UCSD-AML1 (cell line): ENCODE data around the gene BDKRB1.

Experiments used
- DNase-seq: peaks from one replicate; lab custom pipeline; 2025; ENCODE audit not compliant: unreplicated experiment; lab: John Stamatoyannopoulos, UW

BDKRB1 gene

DNA sequence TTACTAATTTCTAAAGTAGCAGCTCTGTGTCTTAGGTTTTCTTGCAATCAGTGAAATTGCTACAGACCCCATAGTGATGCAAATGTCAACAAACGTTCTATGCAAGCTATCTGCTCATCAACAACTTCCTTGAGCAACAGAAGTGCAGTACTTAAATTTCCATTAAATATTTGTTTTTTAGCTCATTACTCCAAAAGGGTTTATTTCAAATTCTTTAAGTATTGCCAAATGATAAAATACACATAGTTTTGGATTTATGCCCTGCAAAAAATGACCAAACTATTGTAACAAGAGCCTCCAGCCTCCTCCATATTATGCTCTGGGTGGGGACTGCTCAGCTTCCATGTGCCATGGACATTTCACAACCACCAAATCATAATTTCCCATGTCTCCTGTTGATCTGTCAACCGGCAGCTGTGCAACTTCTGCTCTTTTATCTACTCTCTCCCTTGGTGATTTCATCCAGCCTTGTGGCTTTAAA is 4.4 kb downstream of the BDKRB1 start:
- no peak for DNase-seq

DNA sequence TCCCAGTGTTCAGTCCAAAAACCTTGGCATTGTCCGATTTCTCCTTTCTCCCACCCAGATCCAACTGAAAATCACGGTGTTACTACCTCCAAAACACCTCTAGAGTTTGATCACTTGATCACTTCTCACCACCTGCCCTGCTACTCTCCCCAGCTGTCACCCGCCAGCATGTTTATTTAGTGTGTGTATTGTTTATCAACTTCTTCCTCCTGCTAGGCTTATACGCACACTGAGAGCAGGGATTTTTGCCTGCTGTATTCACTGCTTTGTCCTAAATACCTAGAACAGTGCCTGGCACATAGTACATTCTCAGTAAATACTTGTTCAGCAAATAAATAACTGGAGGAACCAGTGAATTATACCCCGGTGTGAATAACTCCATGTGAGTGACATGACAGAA is 5.0 kb downstream of the BDKRB1 start:
- DNase-seq: no peak

DNA sequence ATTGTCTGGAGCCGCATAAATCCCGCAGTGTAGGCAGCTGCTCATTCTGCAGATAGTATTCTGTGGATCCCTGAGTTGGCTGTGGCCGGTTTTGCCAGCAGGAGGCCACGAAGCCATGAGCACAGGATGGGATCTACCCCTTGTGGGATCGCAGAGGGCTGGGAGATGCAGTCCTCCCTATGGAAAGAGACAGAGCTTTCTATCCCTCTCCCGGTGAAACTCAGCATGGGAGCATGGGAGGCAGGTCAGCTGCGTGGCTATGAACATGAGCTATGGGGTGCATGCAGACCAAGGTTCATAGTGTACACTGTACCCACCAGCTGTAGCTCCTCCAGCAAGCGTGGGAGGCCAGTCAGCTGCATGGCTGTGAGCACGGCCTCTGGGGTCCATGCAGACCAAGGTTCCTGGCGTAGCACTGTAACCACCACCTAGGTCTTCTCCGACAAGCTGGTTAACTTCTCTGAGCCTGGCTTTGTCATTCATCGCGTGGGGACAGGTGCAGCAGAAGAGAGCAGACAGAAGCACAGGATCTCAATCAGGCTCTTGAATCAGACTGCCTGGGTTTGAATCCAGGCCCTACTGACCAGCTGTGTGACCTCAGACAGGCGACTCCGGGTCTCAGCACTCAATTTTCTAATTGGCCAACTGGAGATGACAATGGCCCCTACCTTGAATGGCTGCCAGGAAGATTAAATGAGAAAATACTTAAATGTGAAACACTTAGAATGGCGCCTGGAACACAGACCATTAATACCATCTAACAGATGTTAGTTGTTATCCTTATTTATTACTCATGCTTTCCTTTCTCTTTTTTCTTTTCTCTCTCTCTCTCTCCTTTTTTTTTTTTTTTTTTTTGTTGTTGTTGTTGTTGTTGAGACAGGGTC is 6.0 kb downstream of the BDKRB1 start:
- no peak for DNase-seq

DNA sequence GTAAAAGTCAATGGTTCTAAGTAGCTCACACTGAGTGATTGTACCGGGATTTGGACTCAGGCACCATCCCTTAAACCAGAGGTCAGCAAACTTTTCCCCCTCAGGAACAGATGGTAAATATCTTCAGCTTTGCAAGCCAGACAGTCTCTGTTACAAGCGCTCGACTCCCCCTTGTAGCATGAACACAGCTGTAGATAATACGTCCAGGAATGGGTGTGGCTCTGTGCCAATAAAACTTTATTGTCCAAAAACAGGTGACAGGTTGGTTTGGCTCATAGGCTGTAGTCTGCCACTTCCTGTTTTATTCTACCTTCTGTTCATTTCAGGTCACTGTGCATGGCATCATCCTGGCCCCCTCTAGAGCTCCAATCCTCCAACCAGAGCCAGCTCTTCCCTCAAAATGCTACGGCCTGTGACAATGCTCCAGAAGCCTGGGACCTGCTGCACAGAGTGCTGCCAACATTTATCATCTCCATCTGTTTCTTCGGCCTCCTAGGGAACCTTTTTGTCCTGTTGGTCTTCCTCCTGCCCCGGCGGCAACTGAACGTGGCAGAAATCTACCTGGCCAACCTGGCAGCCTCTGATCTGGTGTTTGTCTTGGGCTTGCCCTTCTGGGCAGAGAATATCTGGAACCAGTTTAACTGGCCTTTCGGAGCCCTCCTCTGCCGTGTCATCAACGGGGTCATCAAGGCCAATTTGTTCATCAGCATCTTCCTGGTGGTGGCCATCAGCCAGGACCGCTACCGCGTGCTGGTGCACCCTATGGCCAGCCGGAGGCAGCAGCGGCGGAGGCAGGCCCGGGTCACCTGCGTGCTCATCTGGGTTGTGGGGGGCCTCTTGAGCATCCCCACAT is 7.6 kb downstream of the BDKRB1 start:
- DNase-seq: no peak

DNA sequence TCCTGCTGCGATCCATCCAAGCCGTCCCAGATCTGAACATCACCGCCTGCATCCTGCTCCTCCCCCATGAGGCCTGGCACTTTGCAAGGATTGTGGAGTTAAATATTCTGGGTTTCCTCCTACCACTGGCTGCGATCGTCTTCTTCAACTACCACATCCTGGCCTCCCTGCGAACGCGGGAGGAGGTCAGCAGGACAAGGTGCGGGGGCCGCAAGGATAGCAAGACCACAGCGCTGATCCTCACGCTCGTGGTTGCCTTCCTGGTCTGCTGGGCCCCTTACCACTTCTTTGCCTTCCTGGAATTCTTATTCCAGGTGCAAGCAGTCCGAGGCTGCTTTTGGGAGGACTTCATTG is 8.2 kb downstream of the BDKRB1 start:
- no peak for DNase-seq

DNA sequence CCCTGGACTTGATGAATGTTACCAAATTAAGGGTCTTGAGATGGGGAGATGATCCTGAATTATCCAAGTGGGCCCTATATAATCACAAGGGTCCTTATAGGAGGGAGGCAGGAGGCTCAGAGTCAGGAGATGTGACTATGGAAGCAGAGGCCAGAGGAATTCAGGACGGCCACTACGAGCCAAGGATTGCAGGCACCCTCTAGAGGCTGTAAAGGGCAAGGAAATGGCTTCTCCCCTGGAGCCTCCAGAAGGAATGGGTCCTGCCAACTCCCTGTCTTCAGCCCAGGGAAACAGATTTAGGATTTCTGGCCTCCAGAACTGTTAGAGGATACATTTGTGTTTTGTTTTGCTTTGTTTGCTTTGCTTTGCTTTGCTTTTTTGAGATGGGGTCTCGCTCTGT is 8.8 kb downstream of the BDKRB1 start:
- no peak for DNase-seq

DNA sequence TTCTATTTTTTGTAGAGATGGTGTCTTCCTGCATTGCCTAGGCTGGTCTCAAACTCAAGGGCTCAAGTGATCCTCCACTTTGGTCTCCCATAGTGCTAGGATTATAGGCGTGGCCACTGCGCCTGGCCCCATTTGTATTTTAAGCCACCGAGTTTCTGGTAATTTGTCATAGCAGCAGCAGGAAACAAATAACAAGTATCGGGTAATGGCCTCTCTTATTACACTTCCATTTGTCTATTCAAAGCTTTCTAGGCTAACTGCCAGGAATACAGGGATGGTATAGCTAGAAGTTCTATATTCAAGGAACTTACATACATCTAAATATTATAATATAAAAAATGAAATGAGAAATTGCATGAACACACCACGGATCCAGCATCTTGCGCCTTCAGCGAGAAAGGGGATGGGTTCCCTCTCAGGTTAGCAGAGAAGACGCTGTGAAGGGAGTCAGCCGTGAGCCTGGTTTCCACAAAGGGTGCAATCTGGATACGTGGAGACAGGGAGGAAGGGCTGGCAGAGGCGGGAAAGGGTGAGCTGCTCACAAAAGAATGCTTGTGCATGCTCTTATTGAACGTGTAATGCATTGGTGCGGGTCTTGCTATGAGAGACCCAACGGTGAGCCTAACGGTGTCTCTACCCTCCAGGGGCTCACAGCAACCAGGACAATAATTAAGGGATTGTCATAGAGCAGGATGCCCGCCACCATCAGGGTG is 9.5 kb downstream of the BDKRB1 start:
- no peak for DNase-seq

DNA sequence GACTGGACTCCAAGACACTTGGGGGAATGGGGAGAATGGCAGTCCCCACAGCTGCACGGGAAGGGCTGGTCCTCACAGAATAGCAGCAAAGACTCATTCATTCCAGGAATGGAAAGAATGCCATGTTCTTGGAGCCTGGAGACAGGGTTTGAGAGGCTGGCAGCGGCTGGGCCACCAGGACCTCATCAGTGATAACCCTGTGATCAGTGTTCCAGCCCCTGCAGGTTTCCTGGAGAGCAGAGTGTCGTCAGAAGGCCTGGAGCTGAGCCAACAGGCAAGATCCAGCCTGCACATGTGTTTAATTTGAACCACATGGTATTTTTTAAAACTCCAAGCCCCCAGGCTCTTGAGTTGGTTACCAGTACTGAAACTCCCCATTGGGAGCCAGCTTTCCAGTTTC is 11.3 kb downstream of the BDKRB1 start:
- no peak for DNase-seq

DNA sequence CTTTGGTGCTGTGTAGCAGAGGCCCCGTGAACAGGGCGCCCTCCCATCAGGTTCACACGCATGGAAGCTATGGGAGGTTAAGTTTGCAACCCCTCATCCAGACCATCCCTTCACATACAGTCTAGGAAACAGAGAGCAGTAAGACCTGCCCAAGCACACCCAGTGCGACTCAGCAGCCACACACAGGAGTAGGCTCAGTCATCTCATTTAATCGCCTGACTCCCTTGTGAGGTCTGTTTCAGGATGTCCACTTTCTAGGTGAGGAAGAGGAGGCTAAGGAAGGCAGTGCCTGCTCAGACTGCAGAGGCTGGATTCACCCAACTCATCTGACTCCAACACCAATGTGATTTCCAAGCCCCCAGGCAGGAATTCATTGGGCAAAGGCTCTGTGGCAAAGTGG is 11.9 kb downstream of the BDKRB1 start:
- DNase-seq: no peak

DNA sequence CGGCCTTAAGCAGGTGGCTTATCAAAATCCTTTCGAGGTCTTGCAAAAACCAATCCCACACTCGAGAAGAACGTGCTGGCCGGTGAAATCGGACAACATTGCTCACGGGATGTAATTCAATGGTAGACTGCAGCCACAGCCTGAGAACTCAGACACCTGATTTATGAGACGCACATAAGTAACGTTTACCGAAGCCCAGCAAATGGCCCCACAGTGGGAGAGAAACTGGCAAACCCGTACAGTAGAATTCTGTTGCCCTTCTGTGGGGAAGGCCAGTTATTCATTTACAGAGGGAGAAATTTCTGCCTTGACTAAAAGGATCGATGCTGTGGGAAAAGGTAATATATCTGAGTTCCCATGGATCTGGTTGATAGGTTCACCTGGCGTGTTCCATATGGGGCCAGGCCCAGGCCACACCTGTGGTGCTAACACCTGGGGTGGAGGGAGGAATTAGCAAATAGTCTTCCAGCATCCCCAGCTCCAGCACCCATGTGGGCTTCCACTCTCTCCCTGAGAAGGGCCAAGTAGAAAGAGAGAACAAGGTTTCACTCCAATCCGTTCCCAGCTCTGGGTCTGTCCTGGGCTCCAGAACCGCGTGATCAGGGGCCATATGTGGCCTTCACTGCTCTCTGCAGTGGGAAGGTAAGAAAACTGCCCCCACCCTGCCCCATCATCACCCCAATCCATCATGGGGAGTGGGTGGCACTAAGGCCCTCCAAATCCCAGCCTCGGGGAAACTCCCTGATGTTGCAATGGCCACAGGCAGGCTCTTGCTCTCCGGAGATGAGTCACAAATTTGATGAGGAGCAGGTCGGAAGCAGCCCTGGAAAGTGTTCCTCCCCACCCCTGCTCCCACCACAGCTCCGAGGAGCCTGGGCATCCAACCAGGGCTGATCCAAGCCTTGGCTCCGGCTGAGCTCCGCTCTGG is 12.7 kb downstream of the BDKRB1 start:
- DNase-seq: no peak

DNA sequence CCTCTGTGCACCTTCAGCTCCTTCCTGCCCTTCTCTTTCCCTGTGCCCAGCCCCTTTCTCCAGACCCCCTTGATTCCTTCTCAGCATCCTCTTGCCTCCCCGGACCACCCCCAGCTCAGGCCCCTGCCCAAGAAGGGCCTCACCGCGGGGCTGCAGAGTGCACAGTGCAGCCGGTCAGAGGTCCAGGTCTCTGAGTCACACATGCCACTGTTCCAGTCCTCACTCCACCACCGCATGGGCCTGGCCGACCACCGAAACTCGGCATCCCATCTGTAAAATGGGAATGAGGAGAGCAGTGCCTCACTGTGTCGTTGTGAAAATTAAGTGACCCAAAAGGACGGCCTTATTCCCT is 13.3 kb downstream of the BDKRB1 start:
- DNase-seq: no peak

DNA sequence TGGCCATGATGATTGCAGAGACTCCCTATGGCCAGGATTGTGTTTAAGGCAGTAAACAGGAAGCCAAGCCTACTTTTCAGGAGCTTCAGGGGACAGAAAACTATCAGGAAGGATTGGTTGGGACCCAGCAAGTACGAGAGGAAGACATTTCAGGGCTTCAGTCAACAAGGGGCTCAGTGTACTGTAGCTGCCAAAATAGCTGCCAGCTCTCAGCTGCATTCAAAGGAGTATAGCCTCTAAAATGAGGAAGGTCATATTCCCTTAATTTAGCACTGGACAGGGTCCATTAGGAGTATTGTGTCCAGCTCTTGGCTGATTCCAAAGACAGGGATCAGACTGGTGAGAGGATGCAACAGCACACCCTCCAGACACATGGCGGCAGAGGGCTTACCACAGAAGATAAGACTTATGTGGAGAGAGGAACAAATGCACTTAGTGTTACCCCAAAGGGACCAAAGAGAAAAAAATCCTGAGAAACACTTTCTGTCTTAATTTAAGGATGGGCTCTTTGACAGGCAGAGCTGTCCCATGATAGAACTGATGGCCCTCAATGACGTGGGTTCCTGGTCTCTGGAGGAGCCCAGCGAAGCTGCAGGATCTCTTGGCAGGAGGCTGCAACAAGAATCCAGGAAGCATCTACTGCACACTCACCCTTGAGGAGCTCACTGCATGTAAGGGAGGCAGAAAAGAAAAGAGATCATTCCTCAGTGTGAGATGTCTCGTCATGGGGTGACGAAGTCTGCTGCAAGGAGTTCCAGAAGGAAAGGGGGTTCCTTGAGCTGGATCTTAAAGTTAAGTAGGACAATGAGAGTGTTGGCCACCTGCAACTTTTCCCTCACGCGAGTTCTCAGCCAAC is 14.8 kb downstream of the BDKRB1 start:
- no peak for DNase-seq

DNA sequence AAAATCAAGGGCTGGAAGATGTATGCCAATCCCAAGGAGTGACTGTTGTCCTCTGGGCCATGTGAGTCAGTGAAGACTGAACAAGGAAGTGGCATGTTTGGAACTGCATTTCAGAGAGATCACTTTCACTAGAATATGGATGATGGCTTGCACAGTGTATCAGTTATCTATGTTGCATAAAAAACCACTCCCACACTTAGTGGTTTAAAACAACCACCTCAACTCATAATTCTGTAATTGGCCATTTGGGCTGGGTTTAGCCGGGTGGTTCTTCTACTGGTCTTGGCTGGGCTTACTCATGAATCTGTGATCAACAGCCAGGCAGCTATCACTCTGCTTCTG is 15.4 kb downstream of the BDKRB1 start:
- no peak for DNase-seq

DNA sequence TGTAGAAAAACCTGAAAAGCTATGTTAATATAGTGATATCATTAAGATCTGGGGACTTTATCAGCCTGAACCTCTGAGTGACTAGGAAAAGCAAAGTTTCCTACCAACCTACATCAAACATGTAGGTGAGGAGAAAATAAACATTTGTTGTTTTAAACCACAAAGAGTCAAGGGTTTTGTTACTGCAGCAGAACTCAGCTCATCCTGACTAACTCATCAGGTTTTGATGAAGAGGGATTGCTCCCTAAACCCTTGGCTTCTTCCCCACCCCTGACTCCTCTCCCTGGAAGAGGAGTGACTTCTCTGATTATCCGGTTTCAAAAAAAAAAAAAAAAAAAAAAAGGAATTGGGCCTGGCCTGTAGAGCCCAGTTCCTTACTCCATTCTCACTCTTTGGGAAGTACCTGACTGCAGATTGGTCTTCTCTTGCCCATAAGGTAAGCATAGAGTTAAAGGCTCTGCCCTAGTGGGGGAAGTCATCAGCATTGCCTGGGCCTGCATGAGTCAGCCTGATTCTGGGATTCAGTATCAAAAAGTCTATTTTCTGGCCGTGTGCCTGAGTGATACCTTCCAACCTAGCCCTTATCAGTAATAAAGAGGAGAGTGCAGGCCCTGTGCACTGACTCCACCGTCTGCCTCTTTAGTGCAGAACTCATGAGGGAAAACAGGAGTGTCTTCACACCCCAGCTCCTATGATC is 16.9 kb downstream of the BDKRB1 start:
- no peak for DNase-seq

DNA sequence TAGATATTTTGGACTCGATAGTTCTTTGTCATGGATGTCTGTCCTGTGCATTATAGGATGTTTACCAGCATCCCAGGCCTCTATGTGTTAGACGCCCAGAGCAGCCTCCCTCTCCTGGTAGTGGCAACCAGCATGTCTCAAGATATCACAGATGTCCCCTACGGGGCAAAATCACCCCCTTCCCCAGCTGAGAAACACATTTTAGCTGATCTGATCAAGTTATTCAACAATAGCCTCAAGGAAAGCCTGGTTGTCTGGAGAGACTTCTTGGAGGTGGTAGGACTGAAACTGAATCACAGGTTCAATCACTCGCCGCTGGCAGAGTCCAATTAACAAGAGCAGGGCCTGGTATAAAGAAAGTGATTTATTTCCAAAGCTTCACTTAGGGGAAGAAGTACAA is 17.6 kb downstream of the BDKRB1 start:
- DNase-seq: no peak

DNA sequence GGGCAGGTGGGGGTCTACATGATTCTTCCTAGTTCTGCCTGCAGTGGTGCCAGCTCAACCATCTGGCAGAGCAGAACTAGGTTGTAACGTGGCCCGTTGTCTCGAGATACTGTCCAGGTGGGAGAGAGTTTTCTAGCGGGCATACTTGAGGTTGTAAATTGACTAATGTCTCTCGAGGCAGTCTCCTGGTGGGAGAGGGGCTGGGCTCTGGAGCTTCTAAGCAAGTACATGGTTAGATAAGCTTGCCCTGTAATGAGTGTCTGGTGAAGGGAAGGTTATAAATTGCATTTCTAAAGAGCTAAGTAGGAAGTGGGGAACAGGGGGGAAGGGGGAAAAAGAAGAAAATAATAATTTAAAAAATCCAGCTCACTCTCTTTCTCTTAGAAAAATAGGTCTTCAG is 18.1 kb downstream of the BDKRB1 start:
- DNase-seq: no peak

DNA sequence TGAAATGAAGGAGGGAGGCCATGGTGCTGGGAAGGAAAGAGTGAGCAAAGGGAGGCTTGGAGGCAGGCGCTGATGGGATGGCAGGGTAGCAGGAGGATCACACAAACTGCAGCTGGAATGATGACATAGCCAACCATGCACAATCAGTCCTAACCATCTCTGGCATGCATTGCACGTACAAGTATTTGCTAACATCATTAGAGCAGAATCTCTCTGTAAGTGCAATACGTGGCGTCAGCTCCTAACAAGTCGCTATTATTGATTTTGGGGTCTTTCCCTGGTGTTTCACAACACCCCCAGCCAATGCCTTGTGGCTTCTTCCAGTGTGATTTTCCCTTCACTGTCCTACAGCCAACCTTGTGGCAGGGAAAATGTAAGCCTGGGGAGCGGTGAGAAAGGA is 18.5 kb downstream of the BDKRB1 start:
- no peak for DNase-seq

DNA sequence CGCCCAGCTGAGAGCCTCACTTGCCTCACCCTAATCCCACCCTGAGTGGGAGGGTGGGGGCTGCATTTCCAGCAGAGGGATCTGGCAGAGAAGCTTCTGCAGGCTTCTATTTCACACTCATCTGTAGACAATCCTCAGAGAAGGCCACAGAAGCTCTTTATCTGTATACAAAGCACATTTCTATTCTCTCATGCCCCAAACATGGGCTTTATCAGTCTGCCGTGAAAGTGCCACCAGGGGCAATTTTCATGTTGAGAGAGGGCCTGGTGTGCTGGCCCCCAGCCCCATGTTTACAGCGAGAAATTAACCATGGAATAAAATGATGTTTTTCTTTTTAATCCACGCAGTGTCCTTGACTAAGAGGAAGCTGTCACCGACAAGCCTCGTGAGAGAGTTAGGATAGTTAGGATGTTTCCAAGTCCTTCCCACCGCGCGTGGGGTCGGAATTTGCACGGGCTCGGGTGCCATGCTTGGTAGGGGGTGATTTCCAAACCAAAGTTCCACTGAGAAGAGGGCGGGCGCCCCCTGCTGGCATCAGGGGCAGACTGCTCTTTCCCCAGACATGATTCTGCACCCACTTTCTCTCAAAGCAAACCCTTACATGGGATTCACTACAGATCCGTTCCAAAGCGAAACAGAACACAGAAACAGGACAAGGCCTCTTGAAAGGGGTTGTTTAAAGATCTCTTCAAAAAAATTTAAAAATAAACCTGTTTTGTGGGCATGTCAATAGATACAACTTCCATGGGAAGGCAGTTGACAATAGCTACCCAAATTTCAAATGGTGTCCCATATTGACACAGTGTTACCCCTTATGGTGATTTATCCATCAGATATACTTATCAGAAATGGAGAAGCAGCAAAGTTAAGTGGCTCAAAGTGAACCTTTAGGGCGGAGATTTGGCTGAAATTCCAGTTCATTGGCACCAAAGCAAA is 19.4 kb downstream of the BDKRB1 start:
- DNase-seq: peak; percentile 63
